Measurements from ENCODE around the gene CSAG2.

Gene CSAG2

GRCh38 chrX:152674135-152674534, 34.9 kb downstream of the CSAG2 start:
- DNase-seq (ENCODE audit: low spot score), result no peak
- no peak for TF ChIP-seq CTCF (IDR thresholded peaks at IDR 0.05; ENCODE audit: extremely low read depth, insufficient read depth, missing control alignments)
- in situ Hi-C loops (cut with MboI; ENCODE audit: low pct_unique_long_range_greater_than_20kb, low sequenced_read_pairs, unreplicated experiment), result loop anchor here (25.0 kb wide), 1 partner anchor 138 kb away; no protein-coding TSS in a partner anchor

GRCh38 chrX:152663086-152663485, 46.0 kb downstream of the CSAG2 start:
- in situ Hi-C loops (cut with MboI; ENCODE audit: low pct_unique_long_range_greater_than_20kb, low sequenced_read_pairs, unreplicated experiment), result loop anchor here (25.0 kb wide), 1 partner anchor 149 kb away; no protein-coding TSS in a partner anchor
- DNase-seq (ENCODE audit: low spot score), result no peak
- TF ChIP-seq CTCF (IDR thresholded peaks at IDR 0.05; ENCODE audit: extremely low read depth, insufficient read depth, missing control alignments), result no peak

GRCh38 chrX:152658302-152658701, 50.8 kb downstream of the CSAG2 start:
- DNase-seq (ENCODE audit: low spot score), result no peak
- TF ChIP-seq CTCF (IDR thresholded peaks at IDR 0.05; ENCODE audit: extremely low read depth, insufficient read depth, missing control alignments), result no peak
- in situ Hi-C loops (cut with MboI; ENCODE audit: low pct_unique_long_range_greater_than_20kb, low sequenced_read_pairs, unreplicated experiment), result loop anchor here (25.0 kb wide), 1 partner anchor 154 kb away; no protein-coding TSS in a partner anchor
